Activated T-helper 2 cell treated with anti-CD3 and anti-CD28 coated beads, Interferon-gamma antibody, Interleukin-2, Interleukin-4, amounts not matched to agents 10 μg/mL and 5 μg/mL and 100 μg/mL, durations not matched to agents 14 hours and 24 hours and 36 hours (primary cell): ENCODE measurements around the gene PYY. TPM values are rescaled to one million over a fixed set of nuclear protein-coding genes. Genes with fewer than 3 reads are reported as not detected.
"Not testable (repeated sequence)": the region's sequence is repeated elsewhere in the genome, so short reads cannot be mapped to it uniquely, and the experiment has no call there.

Experiments used
- DNase-seq: peaks from one replicate; pipeline ENCODE4 v3.0.0; 2021; ENCODE audit warnings: low spot score
- H3K27ac Mint-ChIP-seq: one replicate; pipeline ENCODE4 v1.8.0; 2021; ENCODE audit warnings: mixed read lengths
- H3K27me3 Mint-ChIP-seq: one replicate; pipeline ENCODE4 v1.8.0; 2021; ENCODE audit warnings: low read depth, mixed read lengths
- H3K36me3 Mint-ChIP-seq: one replicate; pipeline ENCODE4 v1.8.0; 2021; ENCODE audit warnings: low read depth, mixed read lengths
- H3K4me1 Mint-ChIP-seq: one replicate; pipeline ENCODE4 v1.8.0; 2021; ENCODE audit warnings: low read depth, mixed read lengths
- H3K4me3 Mint-ChIP-seq: one replicate; pipeline ENCODE4 v1.8.0; 2021; ENCODE audit warnings: low read depth, mild to moderate bottlenecking, moderate library complexity, mixed read lengths
- H3K9me3 Mint-ChIP-seq: one replicate; pipeline ENCODE4 v1.8.0; 2021; ENCODE audit warnings: mixed read lengths
- intact Hi-C: fragments of 100-400 bp; cut with micrococcal nuclease; formaldehyde crosslinking; loops from one replicate; pipeline ENCODE4 v1.15.1; 2023
- total RNA-seq: library from RNA; stranded (reverse); gene quantifications from 2 replicates; pipeline ENCODE4 v1.2.3, GENCODE V29; 2022

PYY gene
- total RNA-seq, result 0.18 TPM in 1 of 2 replicates, not detected in the other

DNA sequence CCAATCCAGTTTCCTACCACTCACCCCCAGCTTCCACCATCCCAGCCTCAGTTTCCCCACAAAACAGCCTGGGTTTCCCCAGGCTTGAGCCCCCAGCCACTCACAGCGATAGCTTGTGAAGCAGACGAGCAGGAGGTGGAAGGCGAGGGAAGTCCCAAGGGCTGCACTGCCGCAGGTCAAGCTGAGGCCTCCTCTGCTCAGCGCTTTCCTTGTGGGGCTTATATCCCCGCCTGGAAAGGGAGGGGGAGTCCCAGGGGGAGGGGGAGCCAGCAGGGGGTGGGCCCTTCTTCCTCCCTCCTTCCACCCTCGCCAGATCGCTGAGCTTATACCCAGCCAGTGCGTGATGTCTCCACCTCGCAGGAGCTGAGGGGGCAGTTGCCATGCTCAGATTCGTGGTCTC is at the start of gene PYY:
Gene PYY (minus strand): TSS at position 195 of the 400 bp plus-strand sequence. CDS start 457 bp downstream, outside the sequence.
- no peaks in the 10 kb centered on the region for H3K4me1 Mint-ChIP-seq
- H3K27ac Mint-ChIP-seq, result no peak within 1 kb of the TSS
- intact Hi-C loops, result no loop called here
- no peak within 1 kb of the TSS for H3K4me3 Mint-ChIP-seq
- peaks cover 40% of the 10 kb centered on the region for H3K27me3 Mint-ChIP-seq
- no peaks in the 10 kb centered on the region for H3K9me3 Mint-ChIP-seq
- no peak for DNase-seq
- no peaks in the 10 kb centered on the region for H3K36me3 Mint-ChIP-seq

DNA sequence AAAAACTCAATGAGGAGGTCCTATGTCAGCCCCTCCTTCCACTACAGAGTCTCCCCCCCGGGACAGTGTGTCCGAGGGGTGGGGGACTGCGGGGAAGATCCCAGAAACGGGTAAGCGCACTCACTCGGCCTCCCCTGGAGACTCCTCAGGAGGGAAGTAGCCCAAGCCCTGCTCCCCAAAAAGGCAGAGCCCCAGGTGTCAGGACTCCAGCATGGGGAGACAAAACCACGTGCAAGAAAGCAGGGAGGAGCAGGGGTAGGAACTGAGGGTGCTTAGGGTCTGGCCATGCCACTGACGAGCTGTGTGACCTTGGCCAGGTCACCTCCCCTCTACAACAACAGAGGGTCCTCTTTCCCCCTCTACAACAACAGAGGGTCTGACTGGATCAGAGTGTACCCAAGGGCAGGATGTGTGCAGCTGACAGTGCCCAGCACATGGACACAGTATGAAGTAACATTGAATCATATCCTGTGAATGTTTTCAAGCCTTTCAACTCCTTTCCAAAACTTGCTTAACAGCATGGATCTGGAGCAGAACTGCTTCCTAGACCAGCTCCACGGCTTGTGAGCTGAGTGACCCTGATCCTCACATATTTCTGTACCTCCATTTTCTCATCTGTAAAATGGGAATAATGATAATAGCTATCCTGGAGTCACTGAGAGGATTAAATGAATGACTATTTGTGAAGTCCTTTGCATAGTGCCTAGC is 48.6 kb upstream of the PYY start:
- H3K27ac Mint-ChIP-seq, result no peak overlapping the region
- H3K27me3 Mint-ChIP-seq, result peaks cover 29% of the 10 kb centered on the region
- intact Hi-C loops, result no loop called here
- no peak overlapping the region for H3K4me3 Mint-ChIP-seq
- H3K9me3 Mint-ChIP-seq, result no peaks in the 10 kb centered on the region
- H3K36me3 Mint-ChIP-seq, result peaks cover 5% of the 10 kb centered on the region
- H3K4me1 Mint-ChIP-seq, result peaks cover 6% of the 10 kb centered on the region
- DNase-seq, result no peak

DNA sequence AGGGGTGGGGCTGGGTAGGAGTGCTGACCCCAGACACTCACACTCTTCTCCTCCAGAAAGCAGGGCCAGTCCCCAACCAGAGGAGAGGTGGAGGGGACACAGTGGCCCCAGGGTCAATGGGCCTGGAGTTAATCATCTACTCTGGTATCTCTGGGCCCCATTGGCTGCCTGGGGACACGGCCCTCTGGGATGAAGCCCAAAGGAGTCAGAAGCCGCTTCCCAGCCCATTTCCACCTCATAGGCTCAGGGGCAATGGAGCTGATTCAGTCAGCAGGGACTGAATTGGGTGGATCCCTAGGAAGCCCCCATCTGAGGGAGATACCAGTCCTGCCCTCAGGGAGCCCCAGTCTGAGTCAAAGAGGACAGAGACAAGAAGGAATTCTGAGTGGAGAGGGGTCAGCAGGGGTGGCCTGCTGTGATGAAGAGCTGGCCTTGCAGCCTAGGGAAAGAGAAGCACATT is 47.8 kb upstream of the PYY start:
- no peaks in the 10 kb centered on the region for H3K9me3 Mint-ChIP-seq
- H3K27me3 Mint-ChIP-seq, result peaks cover 27% of the 10 kb centered on the region
- peaks cover 6% of the 10 kb centered on the region for H3K4me1 Mint-ChIP-seq
- DNase-seq, result no peak
- intact Hi-C loops, result no loop called here
- peaks cover 5% of the 10 kb centered on the region for H3K36me3 Mint-ChIP-seq
- no peak overlapping the region for H3K4me3 Mint-ChIP-seq
- no peak overlapping the region for H3K27ac Mint-ChIP-seq

DNA sequence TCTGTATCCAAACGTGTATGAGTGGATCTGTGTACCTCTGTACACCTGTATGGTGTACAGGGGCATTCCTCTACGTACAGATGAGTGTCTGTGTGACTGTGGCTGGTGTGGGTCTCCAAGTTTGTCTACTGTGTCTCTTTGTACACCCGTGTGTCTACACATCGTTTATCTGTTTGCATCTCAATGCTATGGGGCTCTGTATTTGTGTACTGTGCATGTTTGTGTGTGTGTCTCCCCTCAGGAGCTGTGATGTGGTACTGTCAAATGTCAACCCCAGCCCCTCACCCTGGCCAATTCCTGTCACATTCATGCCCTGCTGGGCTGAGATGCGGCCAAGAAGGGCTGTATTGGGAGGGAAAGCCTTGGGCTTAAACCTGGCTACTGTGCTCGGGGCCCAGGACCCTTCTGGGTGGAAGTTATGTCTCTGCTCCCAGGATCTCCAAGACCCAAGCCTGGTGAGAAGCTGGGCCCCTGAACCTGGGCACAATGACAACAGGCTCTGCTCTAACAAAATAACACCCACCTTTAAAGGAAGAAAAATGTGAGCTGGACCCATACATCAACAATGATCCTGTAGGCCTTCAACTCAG is 47.2 kb upstream of the PYY start:
- H3K27me3 Mint-ChIP-seq, result peaks cover 24% of the 10 kb centered on the region
- no peak overlapping the region for H3K4me3 Mint-ChIP-seq
- intact Hi-C loops, result no loop called here
- H3K36me3 Mint-ChIP-seq, result peaks cover under 1% of the 10 kb centered on the region
- no peak overlapping the region for H3K27ac Mint-ChIP-seq
- H3K4me1 Mint-ChIP-seq, result peaks cover under 1% of the 10 kb centered on the region
- DNase-seq, result no peak
- no peaks in the 10 kb centered on the region for H3K9me3 Mint-ChIP-seq

DNA sequence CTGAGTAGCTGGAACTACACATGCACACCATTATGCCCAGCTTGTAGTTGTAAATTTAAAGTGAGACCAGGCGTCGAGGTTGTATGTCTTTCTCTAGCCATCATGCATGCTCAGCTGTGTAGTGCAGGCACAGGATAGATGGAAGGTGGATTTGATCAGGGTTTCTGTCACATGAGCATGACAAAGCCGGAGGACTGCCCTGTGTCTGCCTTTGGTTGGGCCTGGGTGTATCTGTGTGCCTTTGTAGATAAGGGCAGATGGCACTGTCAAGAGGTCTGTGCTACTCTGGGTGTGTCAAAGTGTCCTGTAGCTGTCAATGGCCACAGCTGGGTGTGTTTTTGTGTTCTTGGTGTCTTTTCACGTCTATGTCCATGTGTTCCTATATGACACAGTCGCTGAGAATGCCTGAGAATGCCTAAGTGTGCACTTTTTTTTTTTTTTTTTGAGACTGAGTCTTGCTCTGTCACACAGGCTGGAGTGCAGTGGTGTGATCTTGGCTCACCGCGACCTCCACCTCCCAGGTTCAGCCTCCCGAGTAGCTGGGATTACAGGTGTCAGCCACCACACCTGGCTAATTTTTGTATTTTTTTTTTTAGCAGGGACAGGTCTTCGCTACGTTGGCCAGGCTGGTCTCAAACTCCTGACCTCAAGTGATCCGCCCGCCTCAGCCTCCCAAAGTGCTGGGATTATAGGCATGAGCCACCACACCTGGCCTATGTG is 46.6 kb upstream of the PYY start:
- Mint-ChIP-seq H3K27ac (no peak overlapping the region), H3K36me3 (no peaks in the 10 kb centered on the region), H3K4me3 (no peak overlapping the region), H3K9me3 (no peaks in the 10 kb centered on the region), H3K27me3 (peaks cover 23% of the 10 kb centered on the region), H3K4me1 (no peaks in the 10 kb centered on the region)
- no peak for DNase-seq
- intact Hi-C loops, result no loop called here

DNA sequence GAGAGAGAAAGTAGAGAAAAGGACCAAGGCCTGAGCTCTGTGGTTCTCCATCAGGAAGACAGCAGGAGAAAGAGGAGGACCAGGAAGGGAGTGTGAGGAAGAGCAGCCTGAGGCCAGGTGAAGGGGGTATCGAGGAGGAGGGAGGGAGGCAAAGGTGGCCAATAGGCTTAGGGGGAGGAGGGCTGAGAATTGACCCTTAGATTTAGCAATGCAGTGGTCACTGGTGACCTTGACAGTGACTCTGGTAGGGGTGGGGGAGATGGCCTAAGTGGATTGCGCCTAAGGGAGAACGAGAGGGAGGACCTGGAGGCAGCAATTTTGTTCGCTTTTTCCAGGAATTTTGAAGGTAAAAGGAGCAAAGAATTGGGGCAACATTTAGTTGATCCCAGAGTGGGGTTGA is 45.3 kb upstream of the PYY start:
- H3K27me3 Mint-ChIP-seq, result peaks cover 26% of the 10 kb centered on the region
- no peaks in the 10 kb centered on the region for H3K9me3 Mint-ChIP-seq
- H3K4me3 Mint-ChIP-seq, result no peak overlapping the region
- DNase-seq, result no peak
- H3K27ac Mint-ChIP-seq, result no peak overlapping the region
- no peaks in the 10 kb centered on the region for H3K4me1 Mint-ChIP-seq
- H3K36me3 Mint-ChIP-seq, result no peaks in the 10 kb centered on the region
- intact Hi-C loops, result no loop called here

DNA sequence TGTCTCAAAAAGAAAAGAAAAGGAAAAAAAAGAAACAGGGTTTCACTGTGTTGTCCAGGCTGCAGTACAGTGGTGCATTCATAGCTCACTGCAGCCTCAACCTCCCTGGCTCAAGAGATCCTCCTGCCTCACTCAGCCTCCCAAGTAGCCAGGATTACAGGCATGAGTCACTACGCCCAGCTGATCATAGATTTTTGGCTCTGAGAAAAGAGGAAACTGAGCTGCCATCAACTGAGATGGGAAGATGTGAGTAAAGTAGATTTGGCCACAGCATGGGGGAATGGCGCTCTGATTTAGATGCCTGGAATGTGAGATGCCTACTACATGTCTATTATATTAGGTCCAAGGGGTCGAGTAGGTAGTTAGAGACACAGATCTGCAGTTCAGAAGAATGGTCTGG is 44.8 kb upstream of the PYY start:
- Mint-ChIP-seq H3K36me3 (no peaks in the 10 kb centered on the region), H3K27me3 (peaks cover 24% of the 10 kb centered on the region), H3K4me1 (no peaks in the 10 kb centered on the region), H3K9me3 (no peaks in the 10 kb centered on the region), H3K27ac (no peak overlapping the region), H3K4me3 (no peak overlapping the region)
- intact Hi-C loops, result no loop called here
- DNase-seq, result no peak

DNA sequence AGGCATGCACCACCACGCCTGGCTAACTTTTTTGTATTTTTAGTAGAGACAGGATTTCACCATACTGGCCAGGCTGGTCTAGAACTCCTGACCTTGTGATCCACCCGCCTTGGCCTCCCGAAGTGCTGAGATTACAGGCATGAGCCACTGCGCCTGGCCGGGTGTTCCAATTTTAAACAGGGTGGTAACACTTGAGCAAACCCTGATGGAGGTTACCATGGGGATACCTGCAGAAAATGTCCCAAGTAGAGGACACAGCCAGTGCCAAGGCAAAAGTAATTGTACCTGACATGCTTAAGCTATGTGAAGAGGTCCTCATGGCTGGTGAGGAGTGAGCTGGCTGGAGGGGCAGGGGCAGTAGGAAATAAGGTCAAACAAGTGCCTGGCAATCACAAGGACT is 43.4 kb upstream of the PYY start:
- H3K4me3 Mint-ChIP-seq, H3K9me3 Mint-ChIP-seq, DNase-seq, intact Hi-C loops, H3K27ac Mint-ChIP-seq, H3K4me1 Mint-ChIP-seq, H3K36me3 Mint-ChIP-seq: not testable (repeated sequence)
- peaks cover 22% of the 10 kb centered on the region for H3K27me3 Mint-ChIP-seq

DNA sequence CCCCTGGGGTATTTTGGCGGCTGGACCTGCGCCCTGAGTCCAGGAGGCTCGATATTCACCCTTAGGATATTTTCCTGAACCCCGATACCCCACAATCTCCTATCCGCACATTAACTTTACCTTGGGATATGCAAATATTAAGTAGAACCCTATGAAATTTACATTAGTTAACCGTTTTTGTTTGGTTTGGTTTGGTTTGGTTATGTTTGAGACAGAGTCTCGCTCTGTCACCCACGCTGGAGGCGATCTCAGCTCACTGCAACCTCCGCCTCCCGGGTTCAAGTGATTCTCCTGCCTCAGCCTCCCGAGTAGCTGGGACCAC is 41.4 kb upstream of the PYY start:
- no peaks in the 10 kb centered on the region for H3K4me1 Mint-ChIP-seq
- H3K36me3 Mint-ChIP-seq, result no peaks in the 10 kb centered on the region
- DNase-seq, result no peak
- intact Hi-C loops, result loop anchor here (1.0 to 2.0 kb wide), 2 partner anchors 51 to 84 kb away; no protein-coding TSS in a partner anchor
- no peaks in the 10 kb centered on the region for H3K9me3 Mint-ChIP-seq
- H3K27ac Mint-ChIP-seq, result no peak overlapping the region
- H3K4me3 Mint-ChIP-seq, result no peak overlapping the region
- H3K27me3 Mint-ChIP-seq, result peaks cover 18% of the 10 kb centered on the region

DNA sequence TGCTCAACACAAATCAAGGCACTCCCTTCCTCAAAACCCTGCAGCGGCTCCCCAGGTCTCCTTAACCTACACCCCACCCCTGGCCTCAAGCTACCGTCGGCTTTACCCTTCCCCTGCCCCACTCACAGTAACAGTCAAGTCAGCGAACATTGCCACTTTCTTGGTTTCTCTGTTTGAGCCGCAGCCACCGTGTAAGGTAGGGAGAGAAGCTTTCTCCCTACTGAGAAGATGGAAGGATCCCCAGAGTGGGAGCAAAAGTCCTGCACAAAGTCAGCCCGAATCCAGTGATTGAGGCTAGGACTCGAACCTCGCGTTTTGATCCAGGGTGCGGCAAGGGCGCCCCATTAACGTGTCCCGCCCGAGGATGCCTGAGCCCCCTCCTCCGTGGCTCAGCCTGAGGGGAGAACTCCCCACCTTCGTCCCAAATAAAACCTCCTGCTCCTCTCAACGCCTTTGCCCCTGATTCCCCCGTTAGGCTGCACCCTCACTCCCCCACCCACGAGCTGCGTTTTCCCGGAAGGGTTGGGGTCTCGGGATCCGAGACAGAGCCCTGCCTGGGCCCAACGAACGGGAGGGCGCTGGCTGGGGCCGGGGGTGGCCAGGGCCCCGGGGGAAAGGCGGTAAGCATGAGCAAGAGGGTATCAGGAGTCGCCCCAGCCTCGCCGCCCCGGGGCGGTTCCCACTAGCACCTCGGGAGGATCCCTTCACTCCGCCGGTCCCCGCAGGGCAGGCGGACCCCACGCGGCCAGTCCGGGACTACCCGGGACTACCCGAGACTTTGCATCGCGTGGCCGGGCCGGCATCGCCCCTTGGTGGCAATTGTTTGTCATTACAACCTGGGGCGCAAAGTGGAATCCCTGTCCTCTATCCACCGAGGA is 40.8 kb upstream of the PYY start:
- Mint-ChIP-seq H3K4me1 (no peaks in the 10 kb centered on the region), H3K4me3 (no peak overlapping the region), H3K27me3 (peaks cover 18% of the 10 kb centered on the region), H3K9me3 (no peaks in the 10 kb centered on the region), H3K36me3 (no peaks in the 10 kb centered on the region), H3K27ac (no peak overlapping the region)
- intact Hi-C loops, result loop anchor here (1.0 to 2.0 kb wide), 2 partner anchors 50 to 84 kb away; no protein-coding TSS in a partner anchor
- peak; percentile 54 for DNase-seq

DNA sequence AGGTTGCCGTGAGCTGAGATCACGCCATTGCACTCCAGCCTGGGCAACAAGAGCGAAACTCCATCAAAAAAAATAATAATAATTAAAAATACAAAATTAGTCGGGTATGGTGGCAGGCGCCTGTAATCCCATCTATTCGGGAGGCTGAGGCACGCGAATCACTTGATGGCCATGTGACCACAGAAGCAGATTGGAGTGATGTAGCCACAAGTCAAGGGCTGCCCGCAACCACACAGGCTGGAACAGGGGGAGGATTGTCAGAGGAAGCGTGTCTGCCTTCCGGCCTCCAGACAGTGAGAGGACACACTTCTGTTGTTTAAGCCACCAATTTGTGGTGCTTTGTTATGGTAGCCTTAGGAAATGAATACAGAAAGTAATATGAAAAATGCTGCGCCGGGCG is 38.9 kb upstream of the PYY start:
- no peaks in the 10 kb centered on the region for H3K4me1 Mint-ChIP-seq
- H3K9me3 Mint-ChIP-seq, result no peaks in the 10 kb centered on the region
- H3K27ac Mint-ChIP-seq, result no peak overlapping the region
- H3K4me3 Mint-ChIP-seq, result no peak overlapping the region
- DNase-seq, result no peak
- H3K36me3 Mint-ChIP-seq, result no peaks in the 10 kb centered on the region
- peaks cover 23% of the 10 kb centered on the region for H3K27me3 Mint-ChIP-seq
- intact Hi-C loops, result no loop called here

DNA sequence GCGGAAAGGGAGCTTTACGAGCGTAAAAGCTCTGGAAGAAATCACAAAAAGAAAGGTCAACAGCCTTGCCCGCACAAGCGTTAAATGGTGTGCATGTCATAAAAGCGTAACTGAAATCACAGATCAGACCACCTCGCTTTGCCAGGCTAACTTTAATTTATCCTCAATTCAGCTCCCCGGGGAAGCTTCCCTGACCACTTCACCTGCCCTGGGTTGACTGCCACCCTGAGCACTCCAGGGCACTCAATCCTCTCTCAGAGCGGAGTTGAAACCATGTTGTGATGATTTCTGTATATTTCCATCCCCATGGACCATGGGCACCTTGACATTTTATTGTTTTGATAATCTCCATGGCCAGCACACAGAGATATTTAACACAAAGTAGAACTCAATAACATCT is 34.6 kb upstream of the PYY start:
- Mint-ChIP-seq H3K4me1 (peaks cover 1% of the 10 kb centered on the region), H3K9me3 (no peaks in the 10 kb centered on the region), H3K27ac (no peak overlapping the region), H3K36me3 (no peaks in the 10 kb centered on the region), H3K4me3 (no peak overlapping the region), H3K27me3 (peaks cover 41% of the 10 kb centered on the region)
- intact Hi-C loops, result no loop called here
- DNase-seq, result no peak
